Stomach (tissue), 9 donors: Measurements from ENCODE around the gene NFATC2. TPM values are rescaled to one million over a fixed set of nuclear protein-coding genes. Genes with fewer than 3 reads are reported as not detected.

Source experiments
- DNase-seq, 2 donors: peaks; one replicate each; pipeline versions ENCODE4 v3.0.0 to v3.0.0-alpha.2; 2013 to 2019
- H3K27ac ChIP-seq, 5 donors: fragments of 200-600 bp in 4 of 5; sonication (generic) in 4 of 5; one replicate each; pipeline ENCODE4 v1.5.1; 2013 to 2019; ENCODE audit warnings: mild to moderate bottlenecking in 1 of 5, moderate library complexity in 1 of 5
- H3K27me3 ChIP-seq, 3 donors: fragments of 200-600 bp; sonication (generic); one replicate each; pipeline ENCODE4 v1.5.1; 2017 to 2019; ENCODE audit warnings: mixed run types in 1 of 3
- H3K36me3 ChIP-seq, 4 donors: fragments of 200-600 bp; sonication (generic); 1 replicate in 3 of 4; 2 replicates in 1 of 4; pipeline ENCODE4 v1.5.1; 2016 to 2019
- H3K4me1 ChIP-seq, 4 donors: fragments of 200-600 bp; sonication (generic); one replicate each; pipeline ENCODE4 v1.5.1; 2016 to 2019
- H3K4me3 ChIP-seq, 4 donors: fragments of 200-600 bp; sonication (generic) in 3 of 4; one replicate each; pipeline ENCODE4 v1.5.1; 2016 to 2019; ENCODE audit warnings: mild to moderate bottlenecking in 1 of 4
- H3K9me3 ChIP-seq, 4 donors: fragments of 200-600 bp; sonication (generic); one replicate each; pipeline ENCODE4 v1.5.1; 2016 to 2019
- CTCF ChIP-seq, 7 experiments: fragments of 450-650 bp in 4 of 7; fragments of 200-600 bp in 3 of 7; sonication (generic) in 3 of 7; IDR thresholded peaks; one replicate each; pipeline ENCODE4 v1.5.1; 2016 to 2019; ENCODE audit warnings: antibody characterized with exemption in 7 of 7, control low read depth in 2 of 7, mild to moderate bottlenecking in 1 of 7
- EP300 ChIP-seq: sonication (generic); formaldehyde crosslinking; IDR thresholded peaks from one replicate; pipeline ENCODE4 v1.6.1; 2017; ENCODE audit warnings: antibody characterized with exemption
- POLR2A ChIP-seq, 4 donors: fragments of 450-650 bp; IDR thresholded peaks; one replicate each; pipeline ENCODE4 v1.6.1; 2016; ENCODE audit warnings: antibody characterized with exemption in 4 of 4, control low read depth in 2 of 4, mild to moderate bottlenecking in 1 of 4, moderate library complexity in 1 of 4
- POLR2AphosphoS5 ChIP-seq, 3 donors: sonication (generic); formaldehyde crosslinking; IDR thresholded peaks; one replicate each; pipeline ENCODE4 v1.6.1; 2016; ENCODE audit warnings: antibody characterized with exemption in 3 of 3
- WGBS, 5 donors: extraction: QIAGEN DNeasy Blood & Tissue Kit in 3 of 5; methylation state at CpG; one replicate each; pipeline versions ENCODE4 v1.1.5 to v1.1.7; 2013 to 2018; 5-methylcytosine and 5-hydroxymethylcytosine counted together
- intact Hi-C: fragments of 100-400 bp; cut with DNase I; formaldehyde crosslinking; loops from one replicate; pipeline ENCODE4 v1.15.1; 2023; ENCODE audit warnings: low total_unique reads
- polyA plus RNA-seq, 3 donors: library from polyadenylated mRNA; stranded (reverse); fragments of 200-250 nt; gene quantifications; one replicate each; pipeline ENCODE4 v1.2.3, GENCODE V29; 2013
- total RNA-seq, 5 donors: library from RNA; depleted of rRNA; stranded (reverse); fragments of >200 nt; gene quantifications; one replicate each; pipeline versions ENCODE4 v1.1.0 to v1.2.3, GENCODE V29; 2014 to 2016
- donor health status: healthy with polysubstance abuse.
- donor health status: Bipolar disorder and iron deficiency.
- donor health status: healthy.

NFATC2 gene
- total and polyA plus RNA-seq, 8 donors: 1.4 to 31.9 (median 8.6) TPM

GRCh38 chr20:51563174-51563485, 20.6 kb upstream of the NFATC2 start:
- Histone ChIP-seq H3K27ac (peak overlapping the region; percentile 57 to 90 (median 86)), H3K9me3 (no peaks in the 10 kb centered on the region), H3K4me3 (peak overlapping the region; percentile 44 to 60 (median 48)), H3K4me1 (peaks cover 34 to 44% (median 40%) of the 10 kb centered on the region in 4 donors), H3K36me3 (no peaks in the 10 kb centered on the region), H3K27me3 (peaks cover 0 to 55% (median 24%) of the 10 kb centered on the region in 3 donors)
- WGBS, 5 donors: 0 to 13% (median 4%) methylated on average over 8 to 9 of the region's 9 CpGs
- intact Hi-C loops: no loop called here
- TF ChIP-seq EP300: no peak
- no peak for TF ChIP-seq CTCF (IDR thresholded peaks at IDR 0.05)
- DNase-seq: no peak

- Histone ChIP-seq H3K9me3 (no peaks in the 10 kb centered on the region), H3K4me3 (peak overlapping the region; percentile 44 to 60 (median 48)), H3K36me3 (no peaks in the 10 kb centered on the region), H3K27ac (peak overlapping the region; percentile 80 to 90 (median 86)), H3K4me1 (peaks cover 34 to 44% (median 40%) of the 10 kb centered on the region in 4 donors), H3K27me3 (peaks cover 0 to 49% (median 24%) of the 10 kb centered on the region in 3 donors)
- intact Hi-C loops: no loop called here
- DNase-seq: peak; percentile 57 to 97
- 1 to 3% (median 1%) methylated on average over 36 to 76 of the region's 76 CpGs for WGBS, 5 donors
- peak; percentile 80 to 85 (median 82) for TF ChIP-seq POLR2AphosphoS5 (IDR thresholded peaks at IDR 0.05)
- TF ChIP-seq CTCF (IDR thresholded peaks at IDR 0.05): no peak
- TF ChIP-seq POLR2A (IDR thresholded peaks at IDR 0.05): no peak
- peak; percentile 24 for TF ChIP-seq EP300
Observed at GRCh38 chr20:51562332-51563173, 20.0 kb upstream of the NFATC2 start.

DNA sequence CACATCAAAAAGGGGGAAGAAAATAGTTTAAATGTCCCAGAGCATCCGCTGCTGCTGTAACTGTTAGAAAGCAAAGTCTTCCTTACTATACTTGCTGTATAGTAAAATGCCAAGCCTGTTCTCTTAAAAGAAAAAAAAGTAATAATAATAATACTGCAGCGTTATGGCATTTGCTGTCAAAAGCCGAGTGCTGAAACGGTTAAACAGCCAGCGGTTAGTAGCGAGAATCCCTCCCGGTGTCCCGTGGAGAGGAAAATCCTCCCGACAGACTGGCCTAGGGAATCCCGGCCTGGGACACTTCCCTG, 19.5 kb upstream of the NFATC2 start:
- TF ChIP-seq POLR2A (IDR thresholded peaks at IDR 0.05): no peak
- TF ChIP-seq EP300: no peak
- TF ChIP-seq CTCF (IDR thresholded peaks at IDR 0.05): no peak
- TF ChIP-seq POLR2AphosphoS5 (IDR thresholded peaks at IDR 0.05): no peak
- peaks cover 0 to 48% (median 24%) of the 10 kb centered on the region in 3 donors for H3K27me3 ChIP-seq
- H3K36me3 ChIP-seq: no peaks in the 10 kb centered on the region
- intact Hi-C loops: no loop called here
- peak overlapping the region; percentile 80 to 90 (median 86) for H3K27ac ChIP-seq
- no peak for DNase-seq
- H3K9me3 ChIP-seq: no peaks in the 10 kb centered on the region
- WGBS, 5 donors: 1 to 4% (median 1%) methylated on average over 10 of the region's 10 CpGs
- H3K4me1 ChIP-seq: peaks cover 34 to 44% (median 40%) of the 10 kb centered on the region in 4 donors
- peak overlapping the region; percentile 44 to 60 (median 48) for H3K4me3 ChIP-seq

GRCh38 chr20:51560550-51561307, 18.2 kb upstream of the NFATC2 start:
- Histone ChIP-seq H3K4me3 (peak overlapping the region; percentile 6 to 51 (median 44)), H3K9me3 (no peaks in the 10 kb centered on the region), H3K27me3 (peaks cover 0 to 48% (median 24%) of the 10 kb centered on the region in 3 donors), H3K4me1 (peaks cover 34 to 43% (median 40%) of the 10 kb centered on the region in 4 donors), H3K36me3 (no peaks in the 10 kb centered on the region), H3K27ac (peak overlapping the region in 1 of 5 donors; percentile 88)
- intact Hi-C loops: no loop called here
- peak in 1 of 2 donors; percentile 57 for DNase-seq
- 19 to 23% (median 20%) methylated on average over 16 of the region's 16 CpGs for WGBS, 5 donors
- TF ChIP-seq CTCF (IDR thresholded peaks at IDR 0.05): no peak
